Neural cell (in vitro differentiated cells): ENCODE data around the gene SH3PXD2A. TPM values are rescaled to one million over a fixed set of nuclear protein-coding genes. Genes with fewer than 3 reads are reported as not detected.

ENCODE experiments used
- H2AFZ ChIP-seq: fragments of 200-600, 300-800 bp; sonication (generic), shearing (Covaris generic); 2 replicates; pipeline ENCODE4 v1.6.0; 2014; ENCODE audit warnings: low read depth, mild to moderate bottlenecking, antibody characterized with exemption, low read length, moderate library complexity
- H3F3A ChIP-seq: fragments of 200-600 bp; shearing (Covaris generic); 2 replicates; pipeline ENCODE4 v1.6.1; 2016; ENCODE audit warnings: mild to moderate bottlenecking, moderate library complexity, mixed read lengths, antibody characterized with exemption, low read length; ENCODE audit not compliant: insufficient read depth, poor library complexity, severe bottlenecking
- H3K27ac ChIP-seq: fragments of 200-600, 300-800 bp; sonication (generic), shearing (Covaris generic); 2 replicates; pipeline ENCODE4 v1.5.1; 2014; ENCODE audit warnings: mild to moderate bottlenecking, low read length, moderate library complexity
- H3K27me3 ChIP-seq: fragments of 300-800, 200-600 bp; sonication (generic), shearing (Covaris generic); 2 replicates; pipeline ENCODE4 v1.6.0; 2014; ENCODE audit warnings: mild to moderate bottlenecking, low read depth, low read length, moderate library complexity; ENCODE audit not compliant: insufficient read depth
- H3K36me3 ChIP-seq: fragments of 300-800, 200-600 bp; sonication (generic), shearing (Covaris generic); 2 replicates; pipeline ENCODE4 v1.5.1; 2014; ENCODE audit warnings: mild to moderate bottlenecking, antibody characterized with exemption, low read length, moderate library complexity; ENCODE audit not compliant: insufficient read depth
- H3K4me2 ChIP-seq: fragments of 300-800, 200-600 bp; sonication (generic), shearing (Covaris generic); 2 replicates; pipeline ENCODE4 v1.6.0; 2014; ENCODE audit warnings: mild to moderate bottlenecking, low read length
- H3K4me3 ChIP-seq: fragments of 300-800, 200-600 bp; sonication (generic), shearing (Covaris generic); 2 replicates; pipeline ENCODE4 v1.5.1; 2014; ENCODE audit warnings: mild to moderate bottlenecking, low read length, moderate library complexity
- H3K79me2 ChIP-seq: fragments of 200-600 bp; shearing (Covaris generic); replicated peaks from 2 replicates; pipeline ENCODE4 v1.6.0; 2014; ENCODE audit warnings: mild to moderate bottlenecking, low read length, moderate library complexity; ENCODE audit not compliant: insufficient read depth
- H3K9ac ChIP-seq: fragments of 300-800, 200-600 bp; sonication (generic), shearing (Covaris generic); 2 replicates; pipeline ENCODE4 v1.6.1; 2016; ENCODE audit warnings: mild to moderate bottlenecking, low read length, mixed read lengths
- H3K9me2 ChIP-seq: fragments of 200-600 bp; shearing (Covaris generic); 2 replicates; pipeline ENCODE4 v1.6.1; 2016; ENCODE audit warnings: mild to moderate bottlenecking, low read length, mixed read lengths; ENCODE audit not compliant: insufficient read depth
- H3K9me3 ChIP-seq: fragments of 200-600, 300-800 bp; sonication (generic), shearing (Covaris generic); 2 replicates; pipeline ENCODE4 v1.6.1; 2016; ENCODE audit warnings: mild to moderate bottlenecking, mixed run types, low read length, moderate library complexity, mixed read lengths
- H4K20me1 ChIP-seq: fragments of 200-600 bp; shearing (Covaris generic); 2 replicates; pipeline ENCODE4 v1.6.1; 2016; ENCODE audit warnings: mild to moderate bottlenecking, mixed run types; ENCODE audit not compliant: insufficient read depth
- EP300 ChIP-seq: fragments of 450-650 bp; conservative IDR thresholded peaks from 2 replicates; pipeline ENCODE4 v1.6.1; 2014; ENCODE audit warnings: antibody characterized with exemption, mild to moderate bottlenecking, moderate library complexity; ENCODE audit not compliant: poor library complexity, severe bottlenecking
- EZH2 ChIP-seq: fragments of 200-600, 300-800 bp; shearing (Covaris generic), sonication (generic); IDR thresholded peaks from 2 replicates; pipeline ENCODE4 v1.6.1; 2014; ENCODE audit warnings: antibody characterized with exemption, low read length, borderline replicate concordance, mild to moderate bottlenecking; ENCODE audit not compliant: insufficient read depth, poor library complexity, severe bottlenecking
- MXI1 ChIP-seq: fragments of 450-650 bp; conservative IDR thresholded peaks from 2 replicates; pipeline ENCODE4 v1.6.1; 2014; ENCODE audit warnings: antibody characterized with exemption, mild to moderate bottlenecking; ENCODE audit not compliant: poor library complexity, severe bottlenecking
- POLR2AphosphoS5 ChIP-seq: IDR thresholded peaks from 2 replicates; pipeline ENCODE4 v1.6.1; 2012
- RAD21 ChIP-seq: fragments of 450-650 bp; conservative IDR thresholded peaks from 2 replicates; pipeline ENCODE4 v1.6.1; 2014; ENCODE audit warnings: antibody characterized with exemption, mild to moderate bottlenecking, moderate library complexity
- REST ChIP-seq: IDR thresholded peaks from 2 replicates; pipeline ENCODE4 v1.6.1; 2012; ENCODE audit warnings: borderline replicate concordance
- SMC3 ChIP-seq: fragments of 450-650 bp; conservative IDR thresholded peaks from 2 replicates; pipeline ENCODE4 v1.6.1; 2014; ENCODE audit warnings: antibody characterized with exemption, mild to moderate bottlenecking, moderate library complexity; ENCODE audit not compliant: poor library complexity
- TAF1 ChIP-seq: IDR thresholded peaks from 2 replicates; pipeline ENCODE4 v1.6.1; 2012; ENCODE audit warnings: low read depth
- polyA plus RNA-seq: library from polyadenylated mRNA; depleted of rRNA; stranded (reverse); fragments of >200 nt; gene quantifications from 2 replicates; pipeline ENCODE4 v1.2.3, GENCODE V29; 2014
- TF ChIP-seq, protein P1 (sequence below): fragments of 450-650 bp; IDR thresholded peaks from 2 replicates; pipeline ENCODE4 v1.5.1; 2014; ENCODE audit warnings: antibody characterized with exemption, mild to moderate bottlenecking, moderate library complexity; ENCODE audit not compliant: poor library complexity, severe bottlenecking

The SH3PXD2A gene
- polyA plus RNA-seq, 1 donor from 2014 or later, result 5.2 TPM

DNA sequence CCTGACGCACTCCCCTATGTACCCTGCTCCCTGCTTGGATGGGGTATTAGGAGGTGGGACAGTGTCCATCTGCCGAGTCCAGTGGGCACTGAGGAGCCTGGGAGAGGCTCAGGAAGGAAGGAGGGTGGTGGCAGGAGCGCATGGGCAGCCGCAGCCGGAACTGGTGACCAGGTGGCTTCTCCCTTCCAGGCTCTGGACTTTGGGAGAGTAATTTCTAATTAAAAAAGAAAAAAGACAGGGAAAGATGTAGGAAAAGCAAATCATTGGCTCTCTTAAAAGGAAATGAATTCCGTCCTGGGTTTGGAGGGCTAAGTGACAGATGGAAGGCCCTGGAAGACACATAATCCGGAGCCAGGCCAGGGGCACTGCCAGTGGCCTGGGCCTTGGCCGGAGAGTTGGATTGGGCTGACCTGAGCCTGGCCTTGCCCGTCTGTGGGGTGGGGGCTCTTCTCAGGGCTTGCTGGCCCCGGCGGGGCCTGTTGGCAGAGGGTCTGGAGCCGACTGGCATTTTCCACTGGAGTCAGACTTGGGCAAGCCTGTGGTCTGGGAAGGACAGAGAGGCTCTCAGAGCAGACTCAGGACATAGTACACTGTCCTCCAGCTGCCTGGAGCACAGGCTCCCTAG, 298.9 kb downstream of the SH3PXD2A start:
- Histone ChIP-seq H3K9me3 (no peaks in the 10 kb centered on the region), H2AFZ (no peak overlapping the region), H3K9me2 (no peaks in the 10 kb centered on the region), H3K79me2 (no peaks in the 10 kb centered on the region), H3K4me3 (no peak overlapping the region), H4K20me1 (no peaks in the 10 kb centered on the region), H3K27me3 (no peaks in the 10 kb centered on the region), H3K27ac (no peak overlapping the region), H3K36me3 (no peaks in the 10 kb centered on the region), H3F3A (no peaks in the 10 kb centered on the region), H3K4me2 (no peak overlapping the region), H3K9ac (no peak overlapping the region)
- no peak for TF ChIP-seq EP300
- TF ChIP-seq REST, result no peak
- no peak for TF ChIP-seq EZH2
- TF ChIP-seq SMC3, result no peak
- TF ChIP-seq RAD21, result no peak
- no peak for TF ChIP-seq MXI1
- TF ChIP-seq, protein P1, sequence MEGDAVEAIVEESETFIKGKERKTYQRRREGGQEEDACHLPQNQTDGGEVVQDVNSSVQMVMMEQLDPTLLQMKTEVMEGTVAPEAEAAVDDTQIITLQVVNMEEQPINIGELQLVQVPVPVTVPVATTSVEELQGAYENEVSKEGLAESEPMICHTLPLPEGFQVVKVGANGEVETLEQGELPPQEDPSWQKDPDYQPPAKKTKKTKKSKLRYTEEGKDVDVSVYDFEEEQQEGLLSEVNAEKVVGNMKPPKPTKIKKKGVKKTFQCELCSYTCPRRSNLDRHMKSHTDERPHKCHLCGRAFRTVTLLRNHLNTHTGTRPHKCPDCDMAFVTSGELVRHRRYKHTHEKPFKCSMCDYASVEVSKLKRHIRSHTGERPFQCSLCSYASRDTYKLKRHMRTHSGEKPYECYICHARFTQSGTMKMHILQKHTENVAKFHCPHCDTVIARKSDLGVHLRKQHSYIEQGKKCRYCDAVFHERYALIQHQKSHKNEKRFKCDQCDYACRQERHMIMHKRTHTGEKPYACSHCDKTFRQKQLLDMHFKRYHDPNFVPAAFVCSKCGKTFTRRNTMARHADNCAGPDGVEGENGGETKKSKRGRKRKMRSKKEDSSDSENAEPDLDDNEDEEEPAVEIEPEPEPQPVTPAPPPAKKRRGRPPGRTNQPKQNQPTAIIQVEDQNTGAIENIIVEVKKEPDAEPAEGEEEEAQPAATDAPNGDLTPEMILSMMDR, result no peak
- TF ChIP-seq POLR2AphosphoS5, result no peak
- no peak for TF ChIP-seq TAF1

DNA sequence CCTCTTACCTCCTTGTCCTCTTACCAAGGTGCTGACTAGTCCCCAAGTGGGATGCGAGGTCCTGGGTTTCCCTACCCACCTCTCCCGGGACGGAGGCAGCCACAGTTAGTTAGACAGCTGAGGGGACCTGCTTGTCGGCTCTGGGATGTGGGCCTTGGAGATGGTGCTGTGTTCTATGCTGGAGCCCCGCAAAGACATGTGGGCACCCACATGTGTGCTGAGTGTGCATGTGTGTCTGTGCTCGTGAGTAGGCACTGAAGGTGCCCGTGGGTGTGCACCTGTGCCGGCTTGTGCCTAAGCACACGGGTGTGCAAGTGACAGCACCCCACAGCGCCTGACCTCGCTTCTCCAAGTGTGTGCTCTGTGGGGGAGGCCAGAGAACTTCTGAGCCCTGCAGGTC, 299.7 kb downstream of the SH3PXD2A start:
- peak overlapping the region; percentile 50 for H3K9ac ChIP-seq

More for the DNA sequence above, 299.7 kb downstream of the SH3PXD2A start:
- no peaks in the 10 kb centered on the region for H4K20me1 ChIP-seq
- H2AFZ ChIP-seq, result no peak overlapping the region
- H3F3A ChIP-seq, result no peaks in the 10 kb centered on the region
- H3K27me3 ChIP-seq, result no peaks in the 10 kb centered on the region
- no peaks in the 10 kb centered on the region for H3K9me3 ChIP-seq
- TF ChIP-seq SMC3 (no peak), RAD21 (no peak), MXI1 (no peak), REST (no peak), EP300 (no peak), TAF1 (no peak), EZH2 (no peak), POLR2AphosphoS5 (no peak)
- TF ChIP-seq, protein P1, result no peak
- H3K79me2 ChIP-seq, result no peaks in the 10 kb centered on the region
- H3K36me3 ChIP-seq, result no peaks in the 10 kb centered on the region
- no peak overlapping the region for H3K27ac ChIP-seq
- H3K4me2 ChIP-seq, result no peak overlapping the region
- H3K4me3 ChIP-seq, result peak overlapping the region; percentile 65
- no peaks in the 10 kb centered on the region for H3K9me2 ChIP-seq
